Mammary epithelial cell (primary cell): ENCODE measurements around the gene TEKT2.

Experiments used
- CTCF ChIP-seq, 2 donors: IDR thresholded peaks in 1 of 2; conservative IDR thresholded peaks in 1 of 2; 2 replicates each; pipeline ENCODE4 v1.5.1; 2011 to 2012; ENCODE audit warnings: inconsistent platforms in 2 of 2, low read length in 2 of 2, mild to moderate bottlenecking in 2 of 2, control low read depth in 1 of 2, low read depth in 1 of 2; ENCODE audit not compliant: insufficient read depth in 1 of 2; ENCODE audit errors: extremely low read depth in 1 of 2
- EZH2 ChIP-seq: IDR thresholded peaks from 2 replicates; pipeline ENCODE4 v1.6.1; 2012; ENCODE audit warnings: low read length, inconsistent platforms, borderline replicate concordance

DNA sequence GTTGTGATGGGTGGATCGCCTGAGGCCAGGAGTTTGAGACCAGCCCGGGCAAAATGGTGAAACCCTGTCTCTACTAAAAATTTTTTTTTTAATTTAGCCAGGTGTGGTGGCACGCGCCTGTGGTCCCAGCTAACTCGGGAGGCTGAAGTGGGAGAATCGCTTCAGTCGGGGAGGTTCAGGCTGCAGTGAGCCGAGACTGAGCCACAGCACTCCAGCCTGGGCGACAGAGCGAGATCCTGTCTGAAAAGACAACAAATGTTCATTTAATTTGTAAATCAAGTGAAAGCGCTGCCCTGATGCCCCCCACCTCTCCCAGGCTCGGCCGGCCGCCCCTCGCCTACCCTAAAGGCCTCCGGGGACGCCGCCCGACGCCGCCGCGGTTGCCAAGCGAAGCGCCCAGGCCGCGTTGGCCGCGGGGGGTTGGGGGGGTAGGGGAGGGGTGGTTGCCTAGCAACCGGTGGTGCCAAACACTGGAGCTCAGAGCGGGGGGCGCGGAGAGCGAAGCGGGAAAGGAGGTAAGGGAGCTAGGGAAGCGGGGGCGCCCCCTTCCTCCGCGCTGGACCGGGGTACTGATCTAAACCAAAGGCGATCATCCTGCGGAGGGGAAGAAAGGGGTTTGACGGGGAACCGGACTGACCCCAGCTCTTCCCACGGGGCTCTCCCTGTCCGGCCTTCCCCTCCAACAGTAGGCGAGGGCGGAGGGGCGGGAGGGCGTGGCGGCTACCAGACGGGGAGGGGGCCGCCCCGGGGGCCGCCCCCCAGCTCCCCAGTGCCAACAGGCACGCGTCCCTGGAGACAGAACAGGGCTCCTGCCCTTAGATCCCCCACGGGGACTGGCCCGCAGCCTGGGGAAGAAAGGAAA lies at the start of gene TEKT2:
- TF ChIP-seq CTCF (conservative IDR thresholded peaks at IDR 0.05 in 1 of 2, IDR thresholded peaks at IDR 0.05 in 1 of 2; ENCODE audit: extremely low read depth in 1 of 2, insufficient read depth in 1 of 2, low read depth in 1 of 2, low read length in 2 of 2), result no peak
- TF ChIP-seq EZH2, result no peak
